HG03108 (cell line): Measurements from ENCODE around the gene ZNF66.
"Not testable (repeated sequence)": the region's sequence is repeated elsewhere in the genome, so short reads cannot be mapped to it uniquely, and the experiment has no call there.

Experiments used
- ATAC-seq: cut with Tn5 transposase; IDR thresholded peaks from one replicate; pipeline ENCODE4 v1.9.1; 2021; ENCODE audit warnings: moderate library complexity; ENCODE audit not compliant: unreplicated experiment

ZNF66 gene

DNA sequence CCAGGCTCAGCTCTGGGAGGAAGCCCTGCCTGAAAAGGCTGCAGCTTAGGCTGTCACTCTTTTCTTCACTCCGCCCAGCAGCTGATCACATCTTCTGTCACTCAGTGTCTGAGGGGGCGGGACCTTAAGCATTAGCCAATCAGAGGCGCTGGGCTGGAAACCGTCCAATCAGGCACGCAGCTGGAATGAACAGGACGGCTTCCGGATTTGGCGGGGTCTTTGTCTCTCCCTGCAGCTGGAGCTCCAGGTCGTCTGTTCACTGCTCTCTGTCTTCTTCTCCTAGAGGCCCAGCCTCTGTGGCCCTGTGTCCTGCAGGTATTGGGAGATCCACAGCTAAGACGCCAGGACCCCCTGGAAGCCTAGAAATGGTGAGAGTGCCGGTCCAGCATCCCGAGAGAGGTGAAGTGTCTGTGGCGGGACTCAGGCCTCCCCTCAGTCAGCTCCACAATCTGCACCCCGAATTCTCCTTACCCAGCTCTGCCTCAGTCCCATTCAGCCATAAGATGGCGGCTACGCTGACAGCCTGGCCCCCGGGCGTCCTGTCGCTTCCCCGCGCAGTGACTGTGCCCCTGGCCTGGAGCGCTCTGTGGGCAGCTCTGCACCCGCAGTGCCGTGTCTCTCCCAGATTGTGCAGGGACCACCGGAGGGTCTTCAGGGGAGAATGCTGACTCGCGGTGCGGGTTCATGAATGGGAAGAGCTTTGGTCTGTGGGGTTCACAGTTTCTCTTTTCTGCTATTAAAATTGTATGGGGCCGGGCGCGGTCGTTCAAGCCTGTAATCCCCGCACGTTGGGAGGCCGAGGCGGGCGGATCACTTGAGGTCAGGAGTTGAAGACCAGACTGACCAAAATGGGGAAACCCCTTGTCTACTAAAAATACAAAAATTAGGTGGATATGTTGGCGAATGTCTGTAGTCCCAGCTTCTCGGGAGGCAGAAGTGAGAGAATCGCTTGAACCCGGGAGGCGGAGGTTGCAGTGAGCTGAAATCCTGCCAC is at the start of gene ZNF66:
TSS of gene ZNF66 (plus strand) at position 222 of the 994 bp plus-strand sequence. CDS start at position 366, 144 bp downstream.
- peak; percentile 97 for ATAC-seq

- not testable (repeated sequence) for ATAC-seq
These were observed 25.9 kb upstream of the ZNF66 start for GRCh38 chr19:20750169-20750568.

GRCh38 chr19:20752291-20752690 is 23.8 kb upstream of the ZNF66 start:
- not testable (repeated sequence) for ATAC-seq

DNA sequence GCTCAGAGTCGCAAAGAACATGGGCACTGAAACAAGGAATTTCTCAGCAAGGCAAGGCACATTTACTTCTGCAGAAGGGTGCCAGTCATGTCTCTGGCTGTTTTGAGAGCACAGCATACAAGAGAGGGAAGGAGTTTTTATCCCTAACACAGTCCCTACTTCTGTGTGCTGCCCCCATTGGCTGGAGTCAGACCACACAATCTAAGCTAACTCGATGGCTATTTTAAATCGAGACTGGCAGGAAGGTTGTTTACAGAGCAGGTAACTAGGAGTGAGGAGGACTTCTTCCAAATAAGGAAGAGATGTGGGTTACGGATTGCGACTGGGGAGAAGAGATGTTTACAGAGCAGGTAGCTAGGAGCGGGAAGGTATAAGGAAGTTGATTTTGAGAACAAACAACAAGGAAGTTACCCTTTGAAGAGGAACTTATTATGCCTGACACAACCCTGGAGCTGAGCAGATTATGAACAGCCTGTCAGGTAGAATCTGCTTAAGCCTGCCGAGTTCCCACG is 6.8 kb upstream of the ZNF66 start:
- not testable (repeated sequence) for ATAC-seq

DNA sequence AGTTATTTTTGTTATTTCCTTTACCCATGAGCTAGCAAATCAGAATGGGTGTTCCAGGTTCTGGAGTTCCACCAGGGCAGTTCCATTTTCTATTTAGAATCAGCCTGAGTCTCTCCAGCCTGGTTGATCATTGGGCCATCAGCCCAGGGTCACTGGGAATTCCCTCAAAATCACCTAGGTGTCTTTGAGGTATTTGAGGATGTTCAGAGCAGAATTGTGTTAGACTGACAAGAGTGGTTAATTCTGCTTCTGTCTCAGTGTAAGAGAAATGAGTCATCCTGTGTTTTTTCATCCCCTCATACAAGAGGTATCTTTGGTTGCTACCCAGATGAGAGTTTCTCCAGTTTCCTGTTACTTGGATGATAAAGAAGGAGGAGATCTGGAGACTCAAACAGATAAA is 11.7 kb downstream of the ZNF66 start:
- ATAC-seq: no peak

- no peak for ATAC-seq
These were observed 15.7 kb downstream of the ZNF66 start for GRCh38 chr19:20791806-20792205.

GRCh38 chr19:20806311-20807262 is 30.5 kb downstream of the ZNF66 start:
- not testable (repeated sequence) for ATAC-seq

GRCh38 chr19:20840371-20840770 is 64.3 kb downstream of the ZNF66 start:
- no peak for ATAC-seq
